CD4-positive, alpha-beta T cell treated with Interleukin-17A for 4 hours (primary cell): ENCODE measurements around the gene CITED2.

Source experiments
- DNase-seq: peaks from one replicate; pipeline ENCODE4 v3.0.0-alpha.2; 2020; ENCODE audit warnings: mixed read lengths

The CITED2 gene

GRCh38 chr6:139325686-139326085 is 48.8 kb downstream of the CITED2 start:
- no peak for DNase-seq

GRCh38 chr6:139325125-139325524 is 49.3 kb downstream of the CITED2 start:
- DNase-seq: no peak

- DNase-seq: no peak
These were observed 50.2 kb downstream of the CITED2 start for GRCh38 chr6:139324301-139324555.

- peak; percentile 85 for DNase-seq
These were observed 50.7 kb downstream of the CITED2 start for GRCh38 chr6:139323511-139324300.
